ENCODE measurements around the gene RAB20.

Gene RAB20

DNA sequence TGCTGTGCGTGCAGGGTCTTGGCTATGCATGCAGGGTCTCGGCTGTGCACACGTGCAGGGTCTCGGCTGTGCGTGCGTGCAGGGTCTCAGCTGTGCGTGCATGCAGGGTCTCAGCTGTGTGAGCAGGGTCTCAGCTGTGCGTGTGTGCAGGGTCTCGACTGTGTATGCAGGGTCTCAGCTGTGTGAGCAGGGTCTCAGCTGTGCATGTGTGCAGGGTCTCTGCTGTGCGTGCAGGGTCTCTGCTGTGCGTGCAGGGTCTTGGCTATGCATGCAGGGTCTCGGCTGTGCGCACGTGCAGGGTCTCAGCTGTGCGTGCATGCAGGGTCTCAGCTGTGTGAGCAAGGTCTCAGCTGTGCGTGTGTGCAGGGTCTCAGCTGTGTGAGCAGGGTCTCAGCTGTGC lies 42.5 kb downstream of the RAB20 start:
- no peak for TF ChIP-seq RAD21 (IDR thresholded peaks at IDR 0.05; ENCODE audit: low read depth)
- TF ChIP-seq TCF12 (IDR thresholded peaks at IDR 0.05; ENCODE audit: low read depth), result no peak
- TF ChIP-seq YY1 (IDR thresholded peaks at IDR 0.05; ENCODE audit: low read depth), result no peak
- no peak for TF ChIP-seq USF1 (IDR thresholded peaks at IDR 0.05)
- no peak for TF ChIP-seq TAF1 (IDR thresholded peaks at IDR 0.05; ENCODE audit: low read depth)
- no peak for TF ChIP-seq ZBTB7A (IDR thresholded peaks at IDR 0.05; ENCODE audit: low read depth)

GRCh38 chr13:110518571-110518970 lies 43.0 kb downstream of the RAB20 start:
- TF ChIP-seq TEAD4 (IDR thresholded peaks at IDR 0.05) (no peak), FOXM1 (IDR thresholded peaks at IDR 0.05; ENCODE audit: borderline replicate concordance, low read depth) (no peak)

DNA sequence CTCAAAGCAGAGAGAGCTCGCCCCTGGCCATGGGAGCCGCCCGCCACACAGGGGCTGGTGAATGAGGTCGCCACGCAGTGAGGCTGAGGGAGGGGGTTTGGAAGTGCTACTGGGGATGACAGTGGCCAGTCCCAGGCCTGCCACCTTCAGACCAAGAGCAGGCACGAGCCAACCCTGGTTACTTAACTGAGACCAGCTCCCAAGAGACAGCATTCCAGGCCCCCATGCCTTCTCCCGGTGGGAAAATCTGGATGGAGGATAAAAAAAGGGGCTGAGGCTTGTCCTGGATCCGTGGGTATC lies 43.3 kb downstream of the RAB20 start:
- TF ChIP-seq YY1 (IDR thresholded peaks at IDR 0.05; ENCODE audit: low read depth) (no peak), EP300 (IDR thresholded peaks at IDR 0.05; ENCODE audit: borderline replicate concordance) (no peak), USF1 (IDR thresholded peaks at IDR 0.05) (no peak), RAD21 (IDR thresholded peaks at IDR 0.05; ENCODE audit: low read depth) (no peak)

- TF ChIP-seq CEBPB (IDR thresholded peaks at IDR 0.05) (no peak), TEAD4 (IDR thresholded peaks at IDR 0.05) (no peak), EGR1 (IDR thresholded peaks at IDR 0.05) (no peak), FOXM1 (IDR thresholded peaks at IDR 0.05; ENCODE audit: borderline replicate concordance, low read depth) (no peak), YY1 (IDR thresholded peaks at IDR 0.05; ENCODE audit: low read depth) (no peak), RAD21 (IDR thresholded peaks at IDR 0.05; ENCODE audit: low read depth) (no peak), CREB1 (IDR thresholded peaks at IDR 0.05; ENCODE audit: low read depth) (no peak)
Measured at GRCh38 chr13:110517505-110518225, 43.9 kb downstream of the RAB20 start.

DNA sequence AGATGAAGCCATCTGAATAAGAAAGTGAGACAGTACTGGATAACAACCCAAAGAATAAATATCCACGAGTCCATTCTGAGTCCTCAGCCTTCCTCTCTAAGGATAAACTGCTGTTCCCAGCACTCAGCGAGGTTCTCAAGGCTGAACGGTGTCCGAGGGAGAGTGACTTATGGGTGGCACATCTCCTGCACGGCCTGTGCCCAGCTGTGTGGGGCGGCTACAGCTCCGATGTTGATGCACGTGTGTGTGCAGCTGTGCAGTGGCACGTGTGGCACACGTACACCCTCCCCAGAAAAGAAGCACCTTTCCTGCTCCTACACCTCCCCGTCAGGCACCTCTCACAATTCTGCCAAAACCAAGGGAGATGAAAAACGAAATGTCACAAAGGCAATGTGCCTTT lies 45.0 kb downstream of the RAB20 start:
- no peak for TF ChIP-seq CREB1 (IDR thresholded peaks at IDR 0.05; ENCODE audit: low read depth)
- no peak for TF ChIP-seq TAF1 (IDR thresholded peaks at IDR 0.05; ENCODE audit: low read depth)
- no peak for TF ChIP-seq EP300 (IDR thresholded peaks at IDR 0.05; ENCODE audit: borderline replicate concordance)
- no peak for TF ChIP-seq EGR1 (IDR thresholded peaks at IDR 0.05)
- TF ChIP-seq CEBPB (IDR thresholded peaks at IDR 0.05), result no peak
- TF ChIP-seq, protein P1, sequence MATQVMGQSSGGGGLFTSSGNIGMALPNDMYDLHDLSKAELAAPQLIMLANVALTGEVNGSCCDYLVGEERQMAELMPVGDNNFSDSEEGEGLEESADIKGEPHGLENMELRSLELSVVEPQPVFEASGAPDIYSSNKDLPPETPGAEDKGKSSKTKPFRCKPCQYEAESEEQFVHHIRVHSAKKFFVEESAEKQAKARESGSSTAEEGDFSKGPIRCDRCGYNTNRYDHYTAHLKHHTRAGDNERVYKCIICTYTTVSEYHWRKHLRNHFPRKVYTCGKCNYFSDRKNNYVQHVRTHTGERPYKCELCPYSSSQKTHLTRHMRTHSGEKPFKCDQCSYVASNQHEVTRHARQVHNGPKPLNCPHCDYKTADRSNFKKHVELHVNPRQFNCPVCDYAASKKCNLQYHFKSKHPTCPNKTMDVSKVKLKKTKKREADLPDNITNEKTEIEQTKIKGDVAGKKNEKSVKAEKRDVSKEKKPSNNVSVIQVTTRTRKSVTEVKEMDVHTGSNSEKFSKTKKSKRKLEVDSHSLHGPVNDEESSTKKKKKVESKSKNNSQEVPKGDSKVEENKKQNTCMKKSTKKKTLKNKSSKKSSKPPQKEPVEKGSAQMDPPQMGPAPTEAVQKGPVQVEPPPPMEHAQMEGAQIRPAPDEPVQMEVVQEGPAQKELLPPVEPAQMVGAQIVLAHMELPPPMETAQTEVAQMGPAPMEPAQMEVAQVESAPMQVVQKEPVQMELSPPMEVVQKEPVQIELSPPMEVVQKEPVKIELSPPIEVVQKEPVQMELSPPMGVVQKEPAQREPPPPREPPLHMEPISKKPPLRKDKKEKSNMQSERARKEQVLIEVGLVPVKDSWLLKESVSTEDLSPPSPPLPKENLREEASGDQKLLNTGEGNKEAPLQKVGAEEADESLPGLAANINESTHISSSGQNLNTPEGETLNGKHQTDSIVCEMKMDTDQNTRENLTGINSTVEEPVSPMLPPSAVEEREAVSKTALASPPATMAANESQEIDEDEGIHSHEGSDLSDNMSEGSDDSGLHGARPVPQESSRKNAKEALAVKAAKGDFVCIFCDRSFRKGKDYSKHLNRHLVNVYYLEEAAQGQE (IDR thresholded peaks at IDR 0.05; ENCODE audit: low read depth), result no peak
- no peak for TF ChIP-seq MAX (IDR thresholded peaks at IDR 0.05)
- TF ChIP-seq ZBTB7A (IDR thresholded peaks at IDR 0.05; ENCODE audit: low read depth), result no peak
- TF ChIP-seq USF1 (IDR thresholded peaks at IDR 0.05), result no peak
- TF ChIP-seq RAD21 (IDR thresholded peaks at IDR 0.05; ENCODE audit: low read depth), result no peak
- no peak for TF ChIP-seq FOXM1 (IDR thresholded peaks at IDR 0.05; ENCODE audit: borderline replicate concordance, low read depth)
- TF ChIP-seq NFIC (IDR thresholded peaks at IDR 0.05), result no peak
- TF ChIP-seq TCF12 (IDR thresholded peaks at IDR 0.05; ENCODE audit: low read depth), result no peak
- TF ChIP-seq YY1 (IDR thresholded peaks at IDR 0.05; ENCODE audit: low read depth), result no peak
- TF ChIP-seq TEAD4 (IDR thresholded peaks at IDR 0.05), result no peak

DNA sequence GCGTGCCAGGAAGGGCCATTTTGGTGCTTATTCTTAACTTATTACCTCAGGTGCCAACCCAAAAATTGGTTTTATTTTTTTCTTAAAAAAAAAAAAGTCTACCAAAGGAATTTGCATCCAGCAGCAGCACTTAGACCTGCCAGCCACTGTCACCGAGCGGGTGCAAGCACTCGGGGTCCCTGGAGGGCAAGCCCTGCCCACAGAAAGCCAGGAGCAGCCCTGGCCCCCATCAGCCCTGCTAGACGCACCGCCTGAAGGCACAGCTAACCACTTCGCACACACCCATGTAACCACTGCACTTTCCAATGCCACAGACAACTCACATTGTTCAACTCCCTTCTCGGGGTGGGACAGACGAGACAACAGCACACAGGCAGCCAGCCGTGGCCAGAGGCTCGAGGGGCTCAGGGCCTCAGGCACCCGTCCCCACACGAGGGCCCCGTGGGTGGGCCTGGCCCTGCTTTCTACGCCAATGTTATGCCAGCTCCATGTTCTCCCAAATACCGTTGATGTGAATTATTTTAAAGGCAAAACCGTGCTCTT lies 49.3 kb downstream of the RAB20 start:
- TF ChIP-seq TEAD4 (IDR thresholded peaks at IDR 0.05) (no peak), EP300 (IDR thresholded peaks at IDR 0.05; ENCODE audit: borderline replicate concordance) (no peak), CREB1 (IDR thresholded peaks at IDR 0.05; ENCODE audit: low read depth) (no peak), EGR1 (IDR thresholded peaks at IDR 0.05) (no peak), FOXM1 (IDR thresholded peaks at IDR 0.05; ENCODE audit: borderline replicate concordance, low read depth) (no peak), TCF12 (IDR thresholded peaks at IDR 0.05; ENCODE audit: low read depth) (no peak), TAF1 (IDR thresholded peaks at IDR 0.05; ENCODE audit: low read depth) (no peak), RAD21 (IDR thresholded peaks at IDR 0.05; ENCODE audit: low read depth) (no peak), YY1 (IDR thresholded peaks at IDR 0.05; ENCODE audit: low read depth) (no peak), MAX (IDR thresholded peaks at IDR 0.05) (no peak), CEBPB (IDR thresholded peaks at IDR 0.05) (no peak), USF1 (IDR thresholded peaks at IDR 0.05) (no peak), ZBTB7A (IDR thresholded peaks at IDR 0.05; ENCODE audit: low read depth) (no peak), NFIC (IDR thresholded peaks at IDR 0.05) (no peak)
- TF ChIP-seq, protein P1 (IDR thresholded peaks at IDR 0.05; ENCODE audit: low read depth), result no peak

All from Ishikawa (cell line).